Fibroblast of gingiva (primary cell): ENCODE data around the gene STX10.

Experiments used
- DNase-seq: peaks from one replicate; pipeline ENCODE4 v3.0.0-alpha.2; 2011; ENCODE audit warnings: low read depth

Gene STX10

GRCh38 chr19:13139633-13140311, 10.4 kb downstream of the STX10 start:
- DNase-seq: no peak

GRCh38 chr19:13138916-13139198, 11.3 kb downstream of the STX10 start:
- DNase-seq: no peak

- no peak for DNase-seq
These were observed 11.8 kb downstream of the STX10 start for GRCh38 chr19:13138171-13138915.

GRCh38 chr19:13137290-13137794, 12.8 kb downstream of the STX10 start:
- no peak for DNase-seq

- no peak for DNase-seq
These were observed 14.8 kb downstream of the STX10 start for GRCh38 chr19:13135068-13136062.

- no peak for DNase-seq
These were observed 15.5 kb downstream of the STX10 start for GRCh38 chr19:13134626-13135025.

- no peak for DNase-seq
These were observed 16.8 kb downstream of the STX10 start for GRCh38 chr19:13133241-13133870.

GRCh38 chr19:13132471-13133180, 17.5 kb downstream of the STX10 start:
- DNase-seq: peak; percentile 43

GRCh38 chr19:13130886-13131490, 19.2 kb downstream of the STX10 start:
- DNase-seq: no peak

- DNase-seq: no peak
These were observed 20.8 kb downstream of the STX10 start for GRCh38 chr19:13129384-13129783.

GRCh38 chr19:13128583-13128982, 21.6 kb downstream of the STX10 start:
- DNase-seq: no peak

GRCh38 chr19:13127811-13128575, 22.2 kb downstream of the STX10 start:
- DNase-seq: no peak

- no peak for DNase-seq
These were observed 23.1 kb downstream of the STX10 start for GRCh38 chr19:13127051-13127450.

GRCh38 chr19:13122980-13123957, 26.9 kb downstream of the STX10 start:
- DNase-seq: no peak

GRCh38 chr19:13122275-13122878, 27.8 kb downstream of the STX10 start:
- no peak for DNase-seq

- DNase-seq: no peak
These were observed 28.5 kb downstream of the STX10 start for GRCh38 chr19:13121551-13122274.

GRCh38 chr19:13120817-13121216, 29.4 kb downstream of the STX10 start:
- DNase-seq: no peak

GRCh38 chr19:13120031-13120430, 30.1 kb downstream of the STX10 start:
- DNase-seq: no peak
